K562 (cell line): ENCODE results near the gene OR1N1. TPM values are rescaled to one million over a fixed set of nuclear protein-coding genes. Genes with fewer than 3 reads are reported as not detected.

Source experiments
- ATAC-seq: fragments of 200-7000 bp; cut with Tn5 transposase; 3 replicates; pipeline ENCODE4 v1.9.1; 2020; ENCODE audit warnings: moderate library complexity
- BruUV-seq: library from RNA; stranded (reverse); fragments of 400-500 nt; replicated peaks from 2 replicates; lab custom pipeline; 2021; lab: Mats Ljungman, UMichigan
- CTCF ChIA-PET: fragments of 300-600 bp; formaldehyde crosslinking; extraction: SDS; loops from one replicate; lab custom pipeline; 2021; ENCODE audit warnings: low intra/inter-chr PET ratio; lab: Yijun Ruan, JAX
- POLR2A ChIA-PET: fragments of 300-600, 350-650 bp; sonication (Branson Sonifier 250); formaldehyde crosslinking; extraction: SDS; loops from one replicate; lab custom pipeline; 2021; ENCODE audit warnings: antibody characterized with exemption, inconsistent platforms; lab: Yijun Ruan, JAX
- DNase-seq, 4 experiments: peaks; one replicate each; pipeline versions ENCODE4 v3.0.0 to v3.0.0-alpha.2; 2011 to 2018; ENCODE audit warnings: low spot score in 3 of 4, mixed read lengths in 3 of 4; ENCODE audit errors: extremely low read depth in 1 of 4
- FAIRE-seq: peaks from 2 replicates; lab custom pipeline; 2011; peaks lifted over from hg19 to GRCh38; lab: Jason Lieb, UNC
- H2AFZ ChIP-seq: 2 replicates; pipeline ENCODE4 v1.6.0; 2011; ENCODE audit warnings: low read depth, low read length, control low read depth, inconsistent platforms
- H3K27ac ChIP-seq: fragments of 200-600 bp; 3 replicates; pipeline ENCODE4 v1.8.0; 2011; ENCODE audit warnings: low read depth, mild to moderate bottlenecking, control low read depth, inconsistent platforms, low read length, moderate library complexity, mixed read lengths; ENCODE audit errors: extremely low read depth
- H3K27me3 ChIP-seq, 2 experiments: fragments of 300-600 bp in 1 of 2; 2 replicates in 1 of 2; 3 replicates in 1 of 2; pipeline versions ENCODE4 v1.6.0 to v1.8.0; 2011; ENCODE audit warnings: inconsistent platforms in 2 of 2, low read length in 2 of 2, mild to moderate bottlenecking in 1 of 2, mixed read lengths in 1 of 2, moderate library complexity in 1 of 2; ENCODE audit not compliant: control insufficient read depth in 2 of 2, insufficient read depth in 2 of 2
- H3K36me3 ChIP-seq: fragments of 300-600 bp; 3 replicates; pipeline ENCODE4 v1.8.0; 2011; ENCODE audit warnings: mild to moderate bottlenecking, low read length, inconsistent platforms; ENCODE audit not compliant: control insufficient read depth, insufficient read depth
- H3K4me1 ChIP-seq, 2 experiments: fragments of 200-600 bp in 1 of 2; replicated peaks in 1 of 2; 2 replicates in 1 of 2; 3 replicates in 1 of 2; pipeline versions ENCODE4 v1.5.1 to v1.8.0; 2011; ENCODE audit warnings: inconsistent platforms in 2 of 2, low read length in 2 of 2, mild to moderate bottlenecking in 1 of 2, mixed read lengths in 1 of 2, moderate library complexity in 1 of 2; ENCODE audit not compliant: control insufficient read depth in 2 of 2, insufficient read depth in 2 of 2
- H3K4me2 ChIP-seq: 2 replicates; pipeline ENCODE4 v1.6.1; 2011; ENCODE audit warnings: low read length, control low read depth, inconsistent platforms, mixed read lengths; ENCODE audit not compliant: insufficient read depth
- H3K4me3 ChIP-seq: fragments of 200-600 bp; sonication (generic), shearing (Covaris generic); 2 replicates; pipeline ENCODE4 v1.5.1; 2016; ENCODE audit warnings: control low read depth, inconsistent platforms
- H3K79me2 ChIP-seq: fragments of 200-600 bp; 3 replicates; pipeline ENCODE4 v1.8.0; 2011; ENCODE audit warnings: low read length, inconsistent platforms; ENCODE audit not compliant: control insufficient read depth, insufficient read depth
- H3K9ac ChIP-seq, 2 experiments: 2 replicates each; pipeline versions ENCODE4 v1.6.0 to v1.6.1; 2011; ENCODE audit warnings: low read depth in 2 of 2, low read length in 2 of 2, control low read depth in 1 of 2, inconsistent platforms in 1 of 2, mild to moderate bottlenecking in 1 of 2, mixed read lengths in 1 of 2; ENCODE audit not compliant: insufficient read depth in 1 of 2
- H3K9me1 ChIP-seq: one replicate; pipeline ENCODE4 v1.6.0; 2011; ENCODE audit warnings: inconsistent platforms, mild to moderate bottlenecking, low read length, moderate library complexity; ENCODE audit not compliant: control insufficient read depth, insufficient read depth
- H3K9me3 ChIP-seq: replicated peaks from 2 replicates; pipeline ENCODE4 v1.5.1; 2011; ENCODE audit warnings: low read depth, low read length, inconsistent platforms; ENCODE audit not compliant: control insufficient read depth, insufficient read depth
- H4K20me1 ChIP-seq: replicated peaks from 2 replicates; pipeline ENCODE4 v1.6.1; 2011; ENCODE audit warnings: low read length, inconsistent platforms, mixed read lengths; ENCODE audit not compliant: control insufficient read depth, insufficient read depth
- ARID4B ChIP-seq: sonication (generic); formaldehyde crosslinking; IDR thresholded peaks from 2 replicates; pipeline ENCODE4 v1.8.0; 2022; ENCODE audit warnings: mild to moderate bottlenecking, missing genetic modification reagents
- E2F8 ChIP-seq: fragments of 450-650 bp; IDR thresholded peaks from 2 replicates; pipeline ENCODE4 v1.7.1; 2018; ENCODE audit warnings: mild to moderate bottlenecking, low read depth; ENCODE audit not compliant: partially characterized antibody
- ETS2 ChIP-seq: IDR thresholded peaks from 2 replicates; pipeline ENCODE4 v1.6.1; 2016; ENCODE audit warnings: borderline replicate concordance, missing genetic modification characterization, mild to moderate bottlenecking, moderate library complexity, missing compliant biosample characterization; ENCODE audit not compliant: poor library complexity, severe bottlenecking
- PRDM10 ChIP-seq: fragments of 450-650 bp; IDR thresholded peaks from 2 replicates; pipeline ENCODE4 v1.6.1; 2018; ENCODE audit not compliant: partially characterized antibody
- ZNF551 ChIP-seq: fragments of 250-450 bp; sonication (Bioruptor Pico); IDR thresholded peaks from 2 replicates; pipeline ENCODE4 v1.5.0; 2021; ENCODE audit warnings: mild to moderate bottlenecking, moderate library complexity
- ZNF717 ChIP-seq: fragments of 250-450 bp; sonication (Bioruptor Pico); IDR thresholded peaks from 2 replicates; pipeline ENCODE4 v1.5.0; 2021
- WGBS: fragments of 100-300 bp; shearing (Covaris generic); methylation state at CpG from one replicate; pipeline ENCODE4 v1.1.6; 2016; ENCODE audit warnings: low coverage, mixed read lengths; ENCODE audit not compliant: insufficient coverage; ENCODE audit errors: missing lambda C conversion rate; 5-methylcytosine and 5-hydroxymethylcytosine counted together
- in situ Hi-C: fragments of 300-500 bp; cut with MboI; formaldehyde crosslinking; loops from 4 replicates; pipeline ENCODE4 v1.15.0; 2018; ENCODE audit warnings: inconsistent platforms, mixed read lengths
- intact Hi-C: fragments of 100-400 bp; cut with micrococcal nuclease; formaldehyde crosslinking; loops from 2 replicates; pipeline ENCODE4 v1.14.2; 2022
- polyA plus RNA-seq, 8 experiments: library from polyadenylated mRNA; depleted of rRNA in 4 of 8; stranded (reverse) in 5 of 8; unstranded in 3 of 8; fragments of >200 nt; fragmentation: Nextera tagmentation in 2 of 8; fragmentation: Illumina TruSeq in 1 of 8; extraction: Ambion mirVana in 2 of 8; extraction: Trizol in 1 of 8; gene quantifications; 2 replicates each; pipeline versions ENCODE4 v1.2.1 to v1.2.3, GENCODE V29; 2011 to 2014; ENCODE audit warnings: inconsistent platforms in 1 of 8, missing spikeins in 1 of 8
- total RNA-seq, 7 experiments: library from RNA; depleted of rRNA in 6 of 7; stranded (reverse); fragments of >200 nt in 6 of 7; fragmentation: Illumina TruSeq in 2 of 7; extraction: Trizol in 2 of 7; gene quantifications; 2 replicates each; pipeline versions ENCODE4 v1.2.1 to v1.2.3, GENCODE V29; 2011 to 2021; ENCODE audit warnings: low replicate concordance in 1 of 7

The OR1N1 gene
- total and polyA plus RNA-seq, 9 of the 15 experiments (the other 6 are each of a cell fraction or from before 2014, with no cell fraction given), result not detected

GRCh38 chr9:122479062-122479461, 48.0 kb downstream of the OR1N1 start (continued):
- no peak for TF ChIP-seq ETS2
- no peak for TF ChIP-seq ZNF717
- no peak for TF ChIP-seq E2F8

GRCh38 chr9:122477826-122478225, 49.3 kb downstream of the OR1N1 start, which contains the start of gene OR1J1:
TSS of gene OR1J1 (minus strand) at chr9:122477926. CDS start at chr9:122477926, 0 bp downstream.
- no peak for FAIRE-seq
- no TSS peak for BruUV-seq
- TF ChIP-seq ARID4B, result no peak
- TF ChIP-seq PRDM10, result no peak
- TF ChIP-seq ZNF551, result no peak

More at GRCh38 chr9:122477826-122478225, 49.3 kb downstream of the OR1N1 start, which contains the start of gene OR1J1:
- Histone ChIP-seq H3K9me3 (no peaks in the 10 kb centered on the region), H3K9me1 (no peaks in the 10 kb centered on the region), H3K4me1 (peaks cover 0 to 4% of the 10 kb centered on the region in 2 experiments; a peak in 2 of 5 replicates), H3K27me3 (peaks cover 3 to 16% of the 10 kb centered on the region in 2 experiments; a peak in 3 of 5 replicates), H3K9ac (no peak within 1 kb of the TSS), H4K20me1 (no peaks in the 10 kb centered on the region), H2AFZ (no peak within 1 kb of the TSS), H3K27ac (no peak within 1 kb of the TSS), H3K4me2 (no peak within 1 kb of the TSS), H3K4me3 (no peak within 1 kb of the TSS), H3K36me3 (no peaks in the 10 kb centered on the region), H3K79me2 (no peaks in the 10 kb centered on the region)
- intact Hi-C loops, result no loop called here
- in situ Hi-C loops, result no loop called here
- 5% methylated on average over 6 of the region's 6 CpGs for WGBS
- DNase-seq, result no peak
- ChIA-PET CTCF (no interaction called here), POLR2A (interaction anchor here (0.8 kb wide), 1 partner anchor 9 kb away, joined by 3 read pairs; no protein-coding TSS in a partner anchor)
- ATAC-seq, result no peak
